Body of pancreas (tissue), 4 donors: Measurements from ENCODE around the gene PPFIBP2. TPM values are rescaled to one million over a fixed set of nuclear protein-coding genes. Genes with fewer than 3 reads are reported as not detected.
A peak's percentile ranks its signal among the peaks of the same experiment; 100 is the strongest.

Source experiments
- ATAC-seq: fragments of 150-250 bp; one replicate; pipeline ENCODE4 v1.9.1; 2016
- DNase-seq, 4 donors: peaks; one replicate each; pipeline ENCODE4 v3.0.0-alpha.2; 2019
- H3K27ac ChIP-seq, 4 donors: fragments of 200-600 bp; sonication (generic); 1 replicate in 3 of 4; 2 replicates in 1 of 4; pipeline versions ENCODE4 v1.5.1 to v1.6.1; 2016 to 2019; ENCODE audit warnings: mild to moderate bottlenecking in 1 of 4, mixed read lengths in 1 of 4, moderate library complexity in 1 of 4
- H3K27me3 ChIP-seq, 2 donors: fragments of 200-600 bp; sonication (generic); one replicate each; pipeline ENCODE4 v1.6.0; 2016; ENCODE audit warnings: mild to moderate bottlenecking in 1 of 2
- H3K36me3 ChIP-seq, 2 donors: fragments of 200-600 bp; sonication (generic); replicated peaks in 1 of 2; 2 replicates each; pipeline ENCODE4 v1.5.1; 2016; ENCODE audit warnings: low read depth in 2 of 2; ENCODE audit not compliant: insufficient read depth in 1 of 2
- H3K4me1 ChIP-seq: fragments of 200-600 bp; sonication (generic); one replicate; pipeline ENCODE4 v1.6.0; 2016
- H3K4me3 ChIP-seq, 2 donors: fragments of 200-600 bp; sonication (generic); 1 replicate in 1 of 2; 2 replicates in 1 of 2; pipeline ENCODE4 v1.5.1; 2016 to 2019
- H3K9me3 ChIP-seq, 3 donors: fragments of 200-600 bp; sonication (generic); 1 replicate in 2 of 3; 2 replicates in 1 of 3; pipeline ENCODE4 v1.5.1; 2016
- POLR2A ChIP-seq, 3 donors: fragments of 450-650 bp; IDR thresholded peaks; one replicate each; pipeline ENCODE4 v1.6.1; 2016; ENCODE audit warnings: antibody characterized with exemption in 3 of 3, mild to moderate bottlenecking in 2 of 3
- WGBS, 2 donors: methylation state at CpG; one replicate each; pipeline ENCODE4 v1.1.5; 2017; 5-methylcytosine and 5-hydroxymethylcytosine counted together
- intact Hi-C: fragments of 100-400 bp; cut with DNase I; formaldehyde crosslinking; loops from one replicate; pipeline ENCODE4 v1.15.1; 2023
- total RNA-seq, 2 donors: library from RNA; depleted of rRNA; stranded (reverse); fragments of >200 nt; gene quantifications; one replicate each; pipeline ENCODE4 v1.1.0, GENCODE V29; 2016
- TF ChIP-seq, protein P1 (sequence below), 7 experiments: fragments of 450-650 bp in 4 of 7; fragments of 200-600 bp in 3 of 7; sonication (generic) in 3 of 7; IDR thresholded peaks; one replicate each; pipeline ENCODE4 v1.5.1; 2016 to 2019; ENCODE audit warnings: antibody characterized with exemption in 7 of 7

The PPFIBP2 gene
- total RNA-seq, 2 donors from 2014 or later: 34.9 to 35.3 TPM

DNA sequence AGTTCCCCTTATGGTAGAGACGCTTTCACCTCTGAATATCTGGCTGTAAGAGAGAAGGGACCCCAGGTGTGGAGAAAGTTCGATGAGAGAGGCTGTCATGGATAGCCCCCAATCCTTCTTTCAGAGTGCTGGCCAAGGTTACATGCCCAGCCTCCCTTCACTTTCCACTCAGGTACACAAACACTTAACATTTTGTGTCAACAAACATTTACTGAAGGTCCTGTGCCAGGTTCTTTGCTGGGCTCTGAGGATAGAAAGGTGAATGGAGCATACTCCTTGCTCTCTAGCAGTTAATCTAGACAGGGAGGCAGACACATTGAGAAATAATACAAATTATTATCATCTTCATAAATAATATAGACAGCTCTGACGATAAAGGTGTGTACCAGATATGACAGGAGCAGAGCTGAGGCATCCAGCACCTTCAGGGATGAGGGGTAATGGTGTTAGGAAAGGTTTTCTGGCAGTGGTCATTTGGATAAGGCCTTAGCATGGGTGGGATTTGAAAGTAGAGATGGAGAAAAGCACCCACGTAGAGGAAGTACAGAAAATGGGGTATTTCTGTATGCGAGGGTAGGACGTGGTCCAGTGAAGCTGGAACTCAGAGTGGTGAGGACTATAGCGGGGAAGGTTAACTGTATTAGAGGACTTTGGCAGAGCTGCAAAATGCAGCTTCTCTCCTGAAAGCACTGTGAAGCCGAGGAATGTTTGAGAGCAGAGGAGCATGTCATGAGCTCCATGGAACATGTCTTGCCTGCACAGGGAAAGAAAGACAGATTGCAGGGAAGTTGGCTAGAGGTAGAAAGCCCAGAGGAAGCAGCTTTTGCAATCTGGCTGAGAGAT lies 19.6 kb downstream of the PPFIBP2 start:
- TF ChIP-seq POLR2A (IDR thresholded peaks at IDR 0.05): no peak
- TF ChIP-seq, protein P1, sequence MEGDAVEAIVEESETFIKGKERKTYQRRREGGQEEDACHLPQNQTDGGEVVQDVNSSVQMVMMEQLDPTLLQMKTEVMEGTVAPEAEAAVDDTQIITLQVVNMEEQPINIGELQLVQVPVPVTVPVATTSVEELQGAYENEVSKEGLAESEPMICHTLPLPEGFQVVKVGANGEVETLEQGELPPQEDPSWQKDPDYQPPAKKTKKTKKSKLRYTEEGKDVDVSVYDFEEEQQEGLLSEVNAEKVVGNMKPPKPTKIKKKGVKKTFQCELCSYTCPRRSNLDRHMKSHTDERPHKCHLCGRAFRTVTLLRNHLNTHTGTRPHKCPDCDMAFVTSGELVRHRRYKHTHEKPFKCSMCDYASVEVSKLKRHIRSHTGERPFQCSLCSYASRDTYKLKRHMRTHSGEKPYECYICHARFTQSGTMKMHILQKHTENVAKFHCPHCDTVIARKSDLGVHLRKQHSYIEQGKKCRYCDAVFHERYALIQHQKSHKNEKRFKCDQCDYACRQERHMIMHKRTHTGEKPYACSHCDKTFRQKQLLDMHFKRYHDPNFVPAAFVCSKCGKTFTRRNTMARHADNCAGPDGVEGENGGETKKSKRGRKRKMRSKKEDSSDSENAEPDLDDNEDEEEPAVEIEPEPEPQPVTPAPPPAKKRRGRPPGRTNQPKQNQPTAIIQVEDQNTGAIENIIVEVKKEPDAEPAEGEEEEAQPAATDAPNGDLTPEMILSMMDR (IDR thresholded peaks at IDR 0.05): no peak
- no peaks in the 10 kb centered on the region for H3K36me3 ChIP-seq
- no peaks in the 10 kb centered on the region for H3K9me3 ChIP-seq
- intact Hi-C loops: no loop called here
- 70 to 78% methylated on average over 8 of the region's 8 CpGs for WGBS, 2 donors
- no peak overlapping the region for H3K4me3 ChIP-seq
- H3K27ac ChIP-seq: no peak overlapping the region
- DNase-seq (no peak), ATAC-seq (no peak)
- H3K4me1 ChIP-seq: peaks cover 9% of the 10 kb centered on the region
- H3K27me3 ChIP-seq: no peaks in the 10 kb centered on the region

DNA sequence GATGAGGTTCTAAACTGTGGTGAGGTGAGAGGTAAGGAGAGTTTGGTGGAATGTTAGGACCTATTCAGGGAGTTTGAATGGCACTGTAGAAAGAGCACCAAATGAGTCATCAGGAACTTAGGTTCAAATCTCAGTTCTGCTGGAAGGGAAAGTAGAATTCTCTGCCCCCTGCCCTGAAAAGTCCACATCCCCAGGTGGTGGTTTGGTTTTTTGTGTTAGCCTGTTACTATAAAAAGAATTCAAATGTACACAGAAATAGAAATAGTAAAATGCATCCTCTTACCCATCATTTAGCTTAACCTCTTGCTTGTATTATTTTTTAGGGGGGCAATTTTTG lies 20.2 kb downstream of the PPFIBP2 start:
- Histone ChIP-seq H3K36me3 (no peaks in the 10 kb centered on the region), H3K27ac (no peak overlapping the region), H3K27me3 (no peaks in the 10 kb centered on the region), H3K4me1 (peaks cover 9% of the 10 kb centered on the region), H3K4me3 (no peak overlapping the region), H3K9me3 (no peaks in the 10 kb centered on the region)
- ATAC-seq (no peak), DNase-seq (no peak)
- no peak for TF ChIP-seq POLR2A (IDR thresholded peaks at IDR 0.05)
- TF ChIP-seq, protein P1 (IDR thresholded peaks at IDR 0.05): no peak
- intact Hi-C loops: no loop called here

DNA sequence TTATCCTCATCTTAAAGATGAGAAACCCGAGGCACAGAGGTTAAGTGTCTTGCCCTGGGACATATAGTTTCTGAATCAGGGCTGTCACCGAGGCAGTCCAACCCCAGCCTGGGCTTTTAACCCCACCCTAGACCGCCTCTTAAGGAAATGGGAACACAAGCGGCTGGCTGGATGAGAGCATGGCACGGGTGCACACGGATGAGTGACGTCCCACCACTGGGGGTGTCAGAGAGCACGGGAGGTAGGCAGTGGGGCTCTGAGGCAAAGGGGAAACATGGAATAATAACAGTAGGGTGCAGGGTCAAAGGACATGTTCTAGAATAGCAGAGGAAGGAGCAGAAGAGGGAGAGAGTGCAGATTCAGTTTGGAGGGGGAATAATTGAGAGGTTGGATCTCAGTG lies 22.3 kb downstream of the PPFIBP2 start:
- Histone ChIP-seq H3K9me3 (no peaks in the 10 kb centered on the region), H3K36me3 (no peaks in the 10 kb centered on the region), H3K27me3 (no peaks in the 10 kb centered on the region), H3K4me1 (peaks cover 9% of the 10 kb centered on the region), H3K27ac (no peak overlapping the region), H3K4me3 (no peak overlapping the region)
- no peak for ATAC-seq
- no peak for TF ChIP-seq POLR2A (IDR thresholded peaks at IDR 0.05)
- TF ChIP-seq, protein P1 (IDR thresholded peaks at IDR 0.05): peak in 2 of 7 experiments; percentile 8 to 13
- DNase-seq: peak in 1 of 4 donors; percentile 27
- 55 to 60% methylated on average over 8 of the region's 8 CpGs for WGBS, 2 donors
- intact Hi-C loops: no loop called here

DNA sequence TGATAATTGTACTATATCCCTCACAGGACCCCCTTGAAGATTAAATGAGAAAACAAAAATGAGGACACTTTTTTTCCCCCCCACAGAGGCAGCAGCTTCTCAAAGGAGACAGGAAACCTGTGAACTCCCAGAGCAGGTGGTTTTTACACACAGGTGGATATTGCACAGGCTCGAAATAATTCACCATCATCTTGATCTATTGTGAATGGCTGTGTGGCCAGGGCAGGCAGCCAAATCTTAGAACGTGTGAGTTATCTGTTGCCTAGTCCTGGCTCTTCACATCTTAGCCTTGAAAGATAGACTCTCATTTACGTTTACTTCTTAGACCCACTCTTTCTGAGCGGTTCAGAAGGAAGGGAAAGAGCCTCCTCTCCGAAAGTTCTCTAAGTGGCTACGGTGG lies 23.5 kb downstream of the PPFIBP2 start:
- no peak for TF ChIP-seq POLR2A (IDR thresholded peaks at IDR 0.05)
- TF ChIP-seq, protein P1 (IDR thresholded peaks at IDR 0.05): no peak
- intact Hi-C loops: no loop called here
- no peaks in the 10 kb centered on the region for H3K27me3 ChIP-seq
- ATAC-seq: no peak
- no peaks in the 10 kb centered on the region for H3K9me3 ChIP-seq
- peaks cover 9% of the 10 kb centered on the region for H3K4me1 ChIP-seq
- no peak for DNase-seq
- H3K36me3 ChIP-seq: no peaks in the 10 kb centered on the region
- WGBS, 2 donors: 65 to 70% methylated on average over 6 of the region's 6 CpGs
- no peak overlapping the region for H3K27ac ChIP-seq
- H3K4me3 ChIP-seq: no peak overlapping the region

DNA sequence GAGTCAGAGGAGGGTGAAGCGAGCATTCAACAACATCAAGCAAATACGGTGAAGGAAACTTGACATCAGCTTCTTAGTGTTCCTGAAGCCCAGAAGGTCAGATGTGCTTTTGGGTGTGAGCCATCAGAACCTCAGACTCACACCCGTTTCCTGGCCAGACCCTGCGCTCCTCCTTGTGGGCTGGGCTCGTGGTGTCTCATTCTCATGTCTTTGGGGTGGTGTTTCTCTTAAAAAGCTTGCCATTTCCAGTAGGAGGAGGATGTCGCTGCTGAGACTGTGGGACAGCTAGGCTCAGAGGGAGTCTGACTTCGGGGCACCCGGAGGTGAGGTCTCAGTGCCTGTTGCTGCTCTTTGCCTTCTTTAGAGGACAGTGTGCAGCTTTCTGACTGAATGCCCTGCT lies 24.2 kb downstream of the PPFIBP2 start:
- ATAC-seq: no peak
- Histone ChIP-seq H3K27me3 (no peaks in the 10 kb centered on the region), H3K4me1 (peaks cover 9% of the 10 kb centered on the region), H3K36me3 (no peaks in the 10 kb centered on the region), H3K4me3 (no peak overlapping the region), H3K9me3 (no peaks in the 10 kb centered on the region), H3K27ac (no peak overlapping the region)
- peak in 2 of 4 donors; percentile 26 to 36 for DNase-seq
- intact Hi-C loops: no loop called here
- WGBS, 2 donors: 76 to 82% methylated on average over 8 of the region's 8 CpGs
- TF ChIP-seq, protein P1 (IDR thresholded peaks at IDR 0.05): no peak
- TF ChIP-seq POLR2A (IDR thresholded peaks at IDR 0.05): no peak
